Endodermal cell (in vitro differentiated cells): ENCODE measurements around the gene UBE3C. TPM values are rescaled to one million over a fixed set of nuclear protein-coding genes. Genes with fewer than 3 reads are reported as not detected.

ENCODE experiments used
- DNase-seq: peaks from one replicate; pipeline ENCODE4 v3.0.0-alpha.2; 2017
- H3K27ac ChIP-seq: 2 replicates; pipeline ENCODE4 v1.5.1; 2013; ENCODE audit warnings: mild to moderate bottlenecking, low read depth, low read length, moderate library complexity
- H3K27me3 ChIP-seq: 2 replicates; pipeline ENCODE4 v1.6.1; 2013; ENCODE audit warnings: mild to moderate bottlenecking, low read length, moderate library complexity; ENCODE audit not compliant: insufficient read depth, control insufficient read depth, poor library complexity, severe bottlenecking
- H3K36me3 ChIP-seq: 2 replicates; pipeline ENCODE4 v1.7.0; 2013; ENCODE audit warnings: mild to moderate bottlenecking, low read length, moderate library complexity; ENCODE audit not compliant: control insufficient read depth, insufficient read depth
- H3K4me1 ChIP-seq: one replicate; pipeline ENCODE4 v1.7.0; 2013; ENCODE audit warnings: low read length; ENCODE audit not compliant: control insufficient read depth, insufficient read depth
- H3K4me3 ChIP-seq: 2 replicates; pipeline ENCODE4 v1.5.1; 2013; ENCODE audit warnings: mild to moderate bottlenecking, low read length, moderate library complexity
- H3K9ac ChIP-seq: 2 replicates; pipeline ENCODE4 v1.6.1; 2013; ENCODE audit warnings: mild to moderate bottlenecking, low read length, moderate library complexity; ENCODE audit not compliant: poor library complexity, severe bottlenecking; ENCODE audit errors: extremely low read depth
- H3K9me3 ChIP-seq: 2 replicates; pipeline ENCODE4 v1.6.1; 2013; ENCODE audit warnings: mild to moderate bottlenecking, low read length, moderate library complexity; ENCODE audit not compliant: control insufficient read depth
- H3K27ac Mint-ChIP-seq: 2 replicates; pipeline ENCODE4 v1.8.0; 2020; ENCODE audit warnings: mixed read lengths
- H3K27me3 Mint-ChIP-seq: 2 replicates; pipeline ENCODE4 v1.8.0; 2021; ENCODE audit warnings: mild to moderate bottlenecking, mixed read lengths; ENCODE audit not compliant: insufficient read depth
- H3K36me3 Mint-ChIP-seq: 2 replicates; pipeline ENCODE4 v1.8.0; 2020; ENCODE audit warnings: low read depth, mixed read lengths
- H3K4me1 Mint-ChIP-seq: 2 replicates; pipeline ENCODE4 v1.8.0; 2020; ENCODE audit warnings: mixed read lengths
- H3K4me3 Mint-ChIP-seq: 2 replicates; pipeline ENCODE4 v1.8.0; 2020; ENCODE audit warnings: mild to moderate bottlenecking, moderate library complexity, mixed read lengths
- H3K9me3 Mint-ChIP-seq: 2 replicates; pipeline ENCODE4 v1.8.0; 2020; ENCODE audit warnings: mild to moderate bottlenecking, mixed read lengths
- CTCF ChIP-seq: fragments of 200-600 bp; sonication (generic); conservative IDR thresholded peaks from 2 replicates; pipeline ENCODE4 v1.5.0; 2021; ENCODE audit warnings: antibody characterized with exemption, mild to moderate bottlenecking
- WGBS, 2 experiments: methylation state at CpG; one replicate each; pipeline versions ENCODE4 v1.1.5 to v1.1.7; 2013; ENCODE audit warnings: missing lambda C conversion rate in 2 of 2, mixed read lengths in 1 of 2; ENCODE audit not compliant: insufficient coverage in 1 of 2, insufficient read length in 1 of 2; 5-methylcytosine and 5-hydroxymethylcytosine counted together
- total RNA-seq, 2 donors: library from RNA; stranded (reverse); fragmentation: NEBNext Ultra II Directional in 1 of 2; extraction: Animal tissue kit (Norgen Biotek cat#: 25700) in 1 of 2; gene quantifications; 2 replicates in 1 of 2; 3 replicates in 1 of 2; pipeline ENCODE4 v1.2.1, GENCODE V29; 2021

The UBE3C gene
- total RNA-seq, 2 donors from 2014 or later: 53.4 to 55.9 TPM

DNA sequence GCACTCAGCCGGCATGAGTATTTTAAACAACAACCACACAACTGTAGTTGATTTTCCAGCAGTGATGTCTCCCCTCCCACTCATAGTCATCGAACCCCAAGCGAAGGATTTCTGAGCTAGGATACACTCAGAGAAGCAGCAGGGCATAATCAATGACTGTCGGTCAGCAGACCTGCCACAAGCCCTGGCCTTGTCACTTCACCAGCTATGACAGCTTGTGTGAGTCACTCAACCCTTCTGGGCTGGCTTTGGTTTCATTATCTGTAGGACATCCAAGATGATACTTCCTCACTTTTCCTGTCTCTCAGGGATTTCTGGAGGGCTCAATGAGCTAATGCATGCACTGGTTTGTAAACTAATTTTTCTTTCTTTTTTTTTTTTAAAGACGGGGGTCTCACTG lies 22.0 kb upstream of the UBE3C start:
- peaks cover 25% of the 10 kb centered on the region for H3K27me3 Mint-ChIP-seq
- H3K9me3 Mint-ChIP-seq: peaks cover 25% of the 10 kb centered on the region
- Histone ChIP-seq H3K27ac (no peak overlapping the region), H3K4me3 (no peak overlapping the region), H3K27me3 (no peaks in the 10 kb centered on the region), H3K9ac (no peak overlapping the region), H3K9me3 (peaks cover 3% of the 10 kb centered on the region), H3K36me3 (no peaks in the 10 kb centered on the region), H3K4me1 (no peaks in the 10 kb centered on the region)
- 81 to 100% methylated on average over 1 to 5 of the region's 5 CpGs for WGBS, 2 experiments
- H3K4me1 Mint-ChIP-seq: no peaks in the 10 kb centered on the region
- H3K27ac Mint-ChIP-seq: no peak overlapping the region
- no peak for TF ChIP-seq CTCF
- H3K36me3 Mint-ChIP-seq: no peaks in the 10 kb centered on the region
- no peak overlapping the region for H3K4me3 Mint-ChIP-seq
- no peak for DNase-seq

DNA sequence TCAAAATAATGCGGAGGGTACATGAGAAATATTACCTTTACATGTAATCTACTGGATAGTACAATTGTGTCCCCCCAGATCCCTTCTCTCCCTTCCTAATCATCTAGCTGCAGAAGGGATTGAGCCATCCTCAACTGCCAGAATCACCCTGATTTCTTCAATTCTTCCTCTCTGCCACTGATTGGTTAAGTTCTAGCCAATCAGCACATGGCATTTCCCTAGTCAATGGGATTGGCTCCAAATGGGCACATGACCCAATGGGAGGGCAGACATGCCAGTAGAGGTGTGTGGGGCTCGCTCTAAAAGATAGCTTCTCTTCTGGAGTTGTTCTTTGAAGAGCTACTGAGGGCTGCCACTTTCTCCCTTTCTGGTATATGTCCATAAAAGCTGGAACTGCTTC lies 20.9 kb upstream of the UBE3C start:
- 85 to 100% methylated on average over 1 to 2 of the region's 2 CpGs for WGBS, 2 experiments
- Histone ChIP-seq H3K4me3 (no peak overlapping the region), H3K27ac (no peak overlapping the region), H3K4me1 (no peaks in the 10 kb centered on the region), H3K27me3 (no peaks in the 10 kb centered on the region), H3K9ac (no peak overlapping the region), H3K9me3 (no peaks in the 10 kb centered on the region), H3K36me3 (no peaks in the 10 kb centered on the region)
- TF ChIP-seq CTCF: no peak
- DNase-seq: no peak
- Mint-ChIP-seq H3K36me3 (no peaks in the 10 kb centered on the region), H3K4me1 (no peaks in the 10 kb centered on the region), H3K27me3 (peaks cover 17% of the 10 kb centered on the region), H3K27ac (no peak overlapping the region), H3K4me3 (no peak overlapping the region), H3K9me3 (peaks cover 15% of the 10 kb centered on the region)

DNA sequence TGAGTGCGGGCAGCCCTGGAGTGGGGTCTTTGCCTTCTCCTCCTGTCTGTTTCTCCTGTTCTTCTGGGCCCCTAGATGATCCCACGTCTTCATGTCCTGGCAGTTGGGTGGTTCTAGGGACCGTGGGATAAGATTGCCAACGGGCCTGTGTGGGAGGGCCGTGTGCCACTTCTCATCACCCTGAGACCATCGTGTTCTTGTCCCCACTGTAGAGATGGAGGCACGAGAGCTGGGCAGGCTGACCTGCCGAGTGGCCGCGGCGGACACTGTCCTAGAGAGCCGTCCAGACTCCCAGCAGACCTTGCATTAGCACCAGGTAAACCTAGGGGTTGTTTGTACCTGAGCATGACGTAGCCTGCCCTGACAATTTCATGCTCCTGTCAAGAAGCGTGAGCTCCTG lies 18.5 kb upstream of the UBE3C start:
- Histone ChIP-seq H3K36me3 (no peaks in the 10 kb centered on the region), H3K4me1 (no peaks in the 10 kb centered on the region), H3K27ac (no peak overlapping the region), H3K9ac (no peak overlapping the region), H3K9me3 (no peaks in the 10 kb centered on the region), H3K4me3 (no peak overlapping the region), H3K27me3 (no peaks in the 10 kb centered on the region)
- peaks cover 6% of the 10 kb centered on the region for H3K4me1 Mint-ChIP-seq
- H3K4me3 Mint-ChIP-seq: no peak overlapping the region
- no peak for TF ChIP-seq CTCF
- peaks cover 7% of the 10 kb centered on the region for H3K27me3 Mint-ChIP-seq
- H3K27ac Mint-ChIP-seq: no peak overlapping the region
- WGBS, 2 experiments: 91 to 94% methylated on average over 12 to 14 of the region's 14 CpGs
- DNase-seq: no peak
- no peaks in the 10 kb centered on the region for H3K36me3 Mint-ChIP-seq
- peaks cover 7% of the 10 kb centered on the region for H3K9me3 Mint-ChIP-seq
